GM06990 (cell line): ENCODE measurements around the gene EPHX1.

ENCODE experiments used
- DNase-seq: peaks from one replicate; pipeline ENCODE4 v3.0.0-alpha.2; 2011; ENCODE audit not compliant: insufficient read length; ENCODE audit errors: extremely low read depth
- H3K27me3 ChIP-seq: replicated peaks from 2 replicates; pipeline ENCODE4 v1.6.0; 2011; ENCODE audit warnings: low read length; ENCODE audit not compliant: control insufficient read depth, insufficient read depth
- H3K36me3 ChIP-seq: 2 replicates; pipeline ENCODE4 v1.5.1; 2011; ENCODE audit warnings: low read length; ENCODE audit not compliant: control insufficient read depth, insufficient read depth
- H3K4me3 ChIP-seq: replicated peaks from 2 replicates; pipeline ENCODE4 v1.5.1; 2011; ENCODE audit warnings: low read depth, mild to moderate bottlenecking, control low read depth, low read length
- TF ChIP-seq, protein P1 (sequence below): IDR thresholded peaks from 2 replicates; pipeline ENCODE4 v1.5.1; 2011; ENCODE audit warnings: low read length, control low read depth, mild to moderate bottlenecking, inconsistent platforms; ENCODE audit not compliant: insufficient read depth, poor library complexity, severe bottlenecking

The EPHX1 gene

GRCh38 chr1:225866981-225867380, 57.1 kb downstream of the EPHX1 start:
- no peak overlapping the region for H3K4me3 ChIP-seq
- TF ChIP-seq, protein P1, sequence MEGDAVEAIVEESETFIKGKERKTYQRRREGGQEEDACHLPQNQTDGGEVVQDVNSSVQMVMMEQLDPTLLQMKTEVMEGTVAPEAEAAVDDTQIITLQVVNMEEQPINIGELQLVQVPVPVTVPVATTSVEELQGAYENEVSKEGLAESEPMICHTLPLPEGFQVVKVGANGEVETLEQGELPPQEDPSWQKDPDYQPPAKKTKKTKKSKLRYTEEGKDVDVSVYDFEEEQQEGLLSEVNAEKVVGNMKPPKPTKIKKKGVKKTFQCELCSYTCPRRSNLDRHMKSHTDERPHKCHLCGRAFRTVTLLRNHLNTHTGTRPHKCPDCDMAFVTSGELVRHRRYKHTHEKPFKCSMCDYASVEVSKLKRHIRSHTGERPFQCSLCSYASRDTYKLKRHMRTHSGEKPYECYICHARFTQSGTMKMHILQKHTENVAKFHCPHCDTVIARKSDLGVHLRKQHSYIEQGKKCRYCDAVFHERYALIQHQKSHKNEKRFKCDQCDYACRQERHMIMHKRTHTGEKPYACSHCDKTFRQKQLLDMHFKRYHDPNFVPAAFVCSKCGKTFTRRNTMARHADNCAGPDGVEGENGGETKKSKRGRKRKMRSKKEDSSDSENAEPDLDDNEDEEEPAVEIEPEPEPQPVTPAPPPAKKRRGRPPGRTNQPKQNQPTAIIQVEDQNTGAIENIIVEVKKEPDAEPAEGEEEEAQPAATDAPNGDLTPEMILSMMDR: no peak
- DNase-seq: no peak
- no peaks in the 10 kb centered on the region for H3K27me3 ChIP-seq
- peaks cover 24% of the 10 kb centered on the region for H3K36me3 ChIP-seq

- no peaks in the 10 kb centered on the region for H3K27me3 ChIP-seq
These were observed 58.9 kb downstream of the EPHX1 start for GRCh38 chr1:225868631-225869330.

DNA sequence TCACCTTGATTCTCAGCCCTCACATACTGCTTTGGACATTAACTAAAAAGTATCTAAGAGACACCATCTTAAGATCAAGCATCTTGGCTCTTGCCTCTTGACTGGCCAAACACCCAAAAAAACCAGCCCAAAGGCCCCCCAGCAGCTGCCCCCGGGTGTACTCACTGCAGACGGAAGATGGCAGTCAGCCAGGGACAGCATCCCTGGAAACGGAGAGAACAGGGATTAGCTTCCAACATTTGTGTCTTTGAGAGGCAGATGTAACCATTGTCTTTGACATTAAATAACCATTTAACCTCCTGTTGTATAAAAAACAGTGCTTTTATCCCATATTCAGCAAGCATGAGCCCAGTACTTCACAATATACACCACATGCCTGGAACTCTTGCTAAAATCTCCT, 61.0 kb downstream of the EPHX1 start:
- no peak for DNase-seq
- peaks cover 16% of the 10 kb centered on the region for H3K36me3 ChIP-seq
- H3K4me3 ChIP-seq: no peak overlapping the region
- no peaks in the 10 kb centered on the region for H3K27me3 ChIP-seq
- TF ChIP-seq, protein P1: no peak

More at GRCh38 chr1:225868631-225869330, 58.9 kb downstream of the EPHX1 start:
- Histone ChIP-seq H3K36me3 (peaks cover 24% of the 10 kb centered on the region), H3K4me3 (no peak overlapping the region)
- TF ChIP-seq, protein P1: no peak
- DNase-seq: no peak

DNA sequence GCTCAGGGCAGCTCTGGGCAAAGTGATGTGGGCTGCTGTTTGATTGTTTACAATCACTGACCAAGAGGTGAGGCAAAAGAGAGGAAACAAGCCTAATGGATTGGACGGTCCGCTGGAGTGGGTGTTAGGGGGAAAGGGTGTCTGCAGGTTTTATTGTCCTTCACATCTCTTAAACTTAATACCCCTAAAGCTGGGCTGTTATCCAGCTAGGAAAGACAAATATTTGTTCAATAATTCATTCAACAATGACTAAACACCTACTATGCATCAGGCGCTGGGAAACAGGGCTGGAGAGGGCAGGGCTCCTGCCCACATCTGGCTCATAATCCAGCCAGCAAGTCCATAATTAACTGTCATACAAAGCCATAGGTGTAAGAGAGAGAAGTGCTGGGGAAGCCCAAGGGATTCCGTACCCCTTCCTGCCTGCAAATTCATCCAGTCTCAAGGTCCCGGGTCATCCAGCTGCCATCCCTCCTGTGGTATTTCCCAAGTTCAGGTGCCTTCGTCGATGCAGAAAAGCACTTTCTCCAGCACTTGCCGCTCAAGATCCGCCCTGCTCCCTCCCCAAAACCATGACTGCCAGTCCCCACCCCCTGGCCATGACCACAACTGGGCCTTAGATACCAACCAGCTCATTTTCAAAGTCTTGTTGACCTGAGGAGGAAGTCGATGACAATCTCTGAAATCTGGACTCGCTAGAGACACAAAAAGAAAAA, 61.6 kb downstream of the EPHX1 start:
- no peak for DNase-seq

GRCh38 chr1:225872075-225872430, 62.1 kb downstream of the EPHX1 start:
- no peak for DNase-seq
- Histone ChIP-seq H3K36me3 (peaks cover 14% of the 10 kb centered on the region), H3K27me3 (no peaks in the 10 kb centered on the region), H3K4me3 (no peak overlapping the region)
- TF ChIP-seq, protein P1: no peak

More for the DNA sequence above, 61.6 kb downstream of the EPHX1 start:
- Histone ChIP-seq H3K27me3 (no peaks in the 10 kb centered on the region), H3K4me3 (no peak overlapping the region), H3K36me3 (peaks cover 14% of the 10 kb centered on the region)
- TF ChIP-seq, protein P1: no peak
